Pancreas (tissue), 10 donors: ENCODE measurements around the gene SPECC1L. TPM values are rescaled to one million over a fixed set of nuclear protein-coding genes. Genes with fewer than 3 reads are reported as not detected.
A peak's percentile ranks its signal among the peaks of the same experiment; 100 is the strongest.

Experiments used
- ATAC-seq, 4 donors: fragments of 200-7000 bp; cut with Tn5 transposase; one replicate each; pipeline versions ENCODE4 v1.8.0 to v1.9.1; 2020; ENCODE audit warnings: mild to moderate bottlenecking in 4 of 4, moderate library complexity in 4 of 4
- DNase-seq, 6 donors: peaks; one replicate each; pipeline ENCODE4 v3.0.0-alpha.2; 2020
- FAIRE-seq: peaks from 2 replicates; lab custom pipeline; 2012; peaks lifted over from hg19 to GRCh38; lab: Jason Lieb, UNC
- H3K27ac ChIP-seq, 4 donors: fragments of 200-600 bp; sonication (generic); 1 replicate in 3 of 4; 2 replicates in 1 of 4; pipeline versions ENCODE4 v1.5.0 to v1.8.0; 2020
- H3K27me3 ChIP-seq, 4 donors: fragments of 200-600 bp; one replicate each; pipeline ENCODE4 v1.8.0; 2021
- H3K36me3 ChIP-seq, 3 donors: fragments of 200-600 bp; sonication (generic) in 1 of 3; one replicate each; pipeline versions ENCODE4 v1.5.0 to v1.8.0; 2020 to 2021
- H3K4me1 ChIP-seq, 3 donors: fragments of 200-600 bp; one replicate each; pipeline ENCODE4 v1.8.0; 2021
- H3K4me3 ChIP-seq, 4 donors: fragments of 200-600 bp; sonication (generic) in 2 of 4; one replicate each; pipeline versions ENCODE4 v1.5.0 to v1.8.0; 2020 to 2021
- H3K9me3 ChIP-seq, 4 donors: fragments of 200-600 bp; one replicate each; pipeline ENCODE4 v1.8.0; 2021
- WGBS, 2 donors: extraction: QIAGEN DNeasy Blood & Tissue Kit; methylation state at CpG; one replicate each; pipeline ENCODE4 v1.1.7; 2013; 5-methylcytosine and 5-hydroxymethylcytosine counted together
- intact Hi-C, 3 donors: fragments of 100-400 bp; cut with DNase I; formaldehyde crosslinking; loops; one replicate each; pipeline versions ENCODE4 v1.11.1 to v1.14.2; 2022
- polyA plus RNA-seq, 2 donors: library from polyadenylated mRNA; stranded (reverse); fragments of 200-250 nt; gene quantifications; one replicate each; pipeline ENCODE4 v1.2.3, GENCODE V29; 2013
- total RNA-seq, 6 donors: library from RNA; stranded (reverse); fragmentation: NEBNext Ultra II Directional in 4 of 6; extraction: Animal tissue kit (Norgen Biotek cat#: 25700) in 4 of 6; gene quantifications; one replicate each; pipeline versions ENCODE4 v1.2.1 to v1.2.4, GENCODE V29; 2021 to 2023
- TF ChIP-seq, protein P1 (sequence below), 4 donors: fragments of 200-600 bp; sonication (generic) in 3 of 4; IDR thresholded peaks; one replicate each; pipeline versions ENCODE4 v1.5.0 to v1.8.0; 2021; ENCODE audit warnings: antibody characterized with exemption in 4 of 4
- donor health status: healthy with polysubstance abuse.
- donor health status: DM: no; HTN: no; CAD: no; lungs with moderate emphysema.
- donor health status: DM: no; HTN: no; CAD: no.
- donor health status: control.
- donor health status: control.
- donor health status: Bipolar disorder and iron deficiency.
- donor health status: DM: yes; HTN: yes; CAD: no.
- donor health status: DM: no; HTN: no; CAD: no.
- donor health status: DM: no; HTN: no; CAD: no.
- donor health status: DM: yes; HTN: yes; CAD: no.

SPECC1L gene
- total and polyA plus RNA-seq, 8 donors = 8.6 to 36.3 (median 26.5) TPM

DNA sequence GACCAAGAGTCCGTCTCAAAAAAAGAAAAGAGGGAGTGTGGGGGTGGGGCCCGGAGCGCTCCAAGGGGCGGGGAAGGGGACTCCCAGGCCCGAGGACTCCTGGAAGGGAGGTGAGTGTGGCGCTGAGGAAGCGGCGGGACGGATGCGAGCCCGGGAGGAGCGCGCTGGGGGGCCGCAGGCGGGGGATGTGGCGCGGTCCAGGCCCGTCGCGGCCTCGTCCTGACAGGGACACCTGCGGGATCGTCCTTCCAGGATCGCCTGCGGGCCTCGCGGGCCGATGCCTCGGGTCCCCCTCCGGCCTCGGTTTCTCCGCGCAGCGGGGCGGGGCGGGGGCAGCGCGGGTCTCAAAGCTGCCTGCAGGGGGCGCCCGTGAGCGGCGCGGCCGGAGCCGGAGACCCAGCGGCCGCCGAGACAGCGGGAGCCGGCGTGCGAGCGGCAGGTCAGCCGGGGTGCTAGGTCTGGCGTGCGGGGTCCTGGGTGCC, 152.9 kb downstream of the SPECC1L start:
- peak in 3 of 6 donors; percentile 54 to 92 (median 70) for DNase-seq
- H3K36me3 ChIP-seq = no peaks in the 10 kb centered on the region
- intact Hi-C loops = loop anchor here in 2 of 3 donors (5.0 kb wide), 2 partner anchors 99 to 104 kb away; no protein-coding TSS in a partner anchor
- ATAC-seq = peak; percentile 79 to 86 (median 81)
- WGBS, 2 donors = 0 to 3% methylated on average over 24 to 56 of the region's 56 CpGs
- FAIRE-seq = no peak
- H3K9me3 ChIP-seq = no peaks in the 10 kb centered on the region
- H3K4me3 ChIP-seq = peak overlapping the region; percentile 25 to 68 (median 37)
- no peak overlapping the region for H3K27ac ChIP-seq
- TF ChIP-seq, protein P1, sequence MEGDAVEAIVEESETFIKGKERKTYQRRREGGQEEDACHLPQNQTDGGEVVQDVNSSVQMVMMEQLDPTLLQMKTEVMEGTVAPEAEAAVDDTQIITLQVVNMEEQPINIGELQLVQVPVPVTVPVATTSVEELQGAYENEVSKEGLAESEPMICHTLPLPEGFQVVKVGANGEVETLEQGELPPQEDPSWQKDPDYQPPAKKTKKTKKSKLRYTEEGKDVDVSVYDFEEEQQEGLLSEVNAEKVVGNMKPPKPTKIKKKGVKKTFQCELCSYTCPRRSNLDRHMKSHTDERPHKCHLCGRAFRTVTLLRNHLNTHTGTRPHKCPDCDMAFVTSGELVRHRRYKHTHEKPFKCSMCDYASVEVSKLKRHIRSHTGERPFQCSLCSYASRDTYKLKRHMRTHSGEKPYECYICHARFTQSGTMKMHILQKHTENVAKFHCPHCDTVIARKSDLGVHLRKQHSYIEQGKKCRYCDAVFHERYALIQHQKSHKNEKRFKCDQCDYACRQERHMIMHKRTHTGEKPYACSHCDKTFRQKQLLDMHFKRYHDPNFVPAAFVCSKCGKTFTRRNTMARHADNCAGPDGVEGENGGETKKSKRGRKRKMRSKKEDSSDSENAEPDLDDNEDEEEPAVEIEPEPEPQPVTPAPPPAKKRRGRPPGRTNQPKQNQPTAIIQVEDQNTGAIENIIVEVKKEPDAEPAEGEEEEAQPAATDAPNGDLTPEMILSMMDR (IDR thresholded peaks at IDR 0.05) = peak; percentile 86 to 94 (median 89)
- no peaks in the 10 kb centered on the region for H3K4me1 ChIP-seq
- no peaks in the 10 kb centered on the region for H3K27me3 ChIP-seq

DNA sequence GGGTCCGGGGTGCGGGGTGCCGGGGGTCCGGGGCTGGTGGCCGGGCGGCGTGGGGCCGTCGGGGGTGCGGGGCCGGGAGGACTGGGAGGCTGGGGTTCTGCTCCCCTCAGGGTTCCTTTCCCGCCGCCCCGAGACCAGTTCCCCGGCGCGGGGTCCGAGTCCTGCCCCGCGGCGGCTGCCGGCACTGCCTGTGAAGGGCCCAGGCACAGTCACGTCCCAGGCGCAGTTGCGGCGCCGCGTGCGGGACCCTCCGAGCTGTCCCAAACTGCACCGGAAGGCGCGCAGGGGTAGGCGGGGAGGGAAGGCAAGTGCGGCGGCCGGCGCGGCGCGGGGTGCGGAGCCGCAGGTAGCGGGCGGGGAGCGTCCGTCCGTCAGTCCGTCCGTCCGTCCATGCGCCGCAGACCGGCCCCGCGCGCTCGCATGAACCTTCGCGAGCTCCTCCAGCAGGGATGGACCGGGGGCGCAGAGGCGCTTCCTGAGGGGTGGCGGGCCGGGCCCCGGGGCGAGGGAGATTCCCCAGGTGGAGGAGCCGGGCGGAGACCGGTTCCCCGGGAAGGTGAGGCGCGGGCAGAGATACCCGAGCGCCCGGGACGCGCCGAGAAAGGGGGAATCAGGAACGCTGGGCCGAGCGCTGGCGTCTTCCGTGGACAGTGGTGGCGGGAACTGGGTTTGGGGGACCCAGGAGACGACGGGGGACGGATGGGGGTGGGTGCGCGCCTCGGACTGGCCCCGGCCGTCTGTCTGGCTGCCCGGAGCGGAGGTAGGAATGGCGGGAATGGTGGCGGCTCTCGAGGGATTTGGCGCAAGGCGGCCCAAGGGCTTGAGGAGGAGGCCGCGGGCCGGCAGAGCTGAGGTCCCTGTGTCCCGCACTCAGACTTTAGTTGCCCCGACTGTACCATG, 153.6 kb downstream of the SPECC1L start:
- 9 to 11% methylated on average over 75 to 105 of the region's 105 CpGs for WGBS, 2 donors
- intact Hi-C loops = loop anchor here in 2 of 3 donors (5.0 kb wide), 2 partner anchors 98 to 103 kb away; no protein-coding TSS in a partner anchor
- TF ChIP-seq, protein P1 (IDR thresholded peaks at IDR 0.05) = no peak
- H3K4me1 ChIP-seq = no peaks in the 10 kb centered on the region
- DNase-seq (peak in 2 of 6 donors; percentile 72 to 86), FAIRE-seq (no peak), ATAC-seq (peak; percentile 17 to 52 (median 38))
- H3K27ac ChIP-seq = no peak overlapping the region
- no peaks in the 10 kb centered on the region for H3K27me3 ChIP-seq
- H3K36me3 ChIP-seq = no peaks in the 10 kb centered on the region
- H3K9me3 ChIP-seq = no peaks in the 10 kb centered on the region
- H3K4me3 ChIP-seq = peak overlapping the region; percentile 25 to 68 (median 37)

DNA sequence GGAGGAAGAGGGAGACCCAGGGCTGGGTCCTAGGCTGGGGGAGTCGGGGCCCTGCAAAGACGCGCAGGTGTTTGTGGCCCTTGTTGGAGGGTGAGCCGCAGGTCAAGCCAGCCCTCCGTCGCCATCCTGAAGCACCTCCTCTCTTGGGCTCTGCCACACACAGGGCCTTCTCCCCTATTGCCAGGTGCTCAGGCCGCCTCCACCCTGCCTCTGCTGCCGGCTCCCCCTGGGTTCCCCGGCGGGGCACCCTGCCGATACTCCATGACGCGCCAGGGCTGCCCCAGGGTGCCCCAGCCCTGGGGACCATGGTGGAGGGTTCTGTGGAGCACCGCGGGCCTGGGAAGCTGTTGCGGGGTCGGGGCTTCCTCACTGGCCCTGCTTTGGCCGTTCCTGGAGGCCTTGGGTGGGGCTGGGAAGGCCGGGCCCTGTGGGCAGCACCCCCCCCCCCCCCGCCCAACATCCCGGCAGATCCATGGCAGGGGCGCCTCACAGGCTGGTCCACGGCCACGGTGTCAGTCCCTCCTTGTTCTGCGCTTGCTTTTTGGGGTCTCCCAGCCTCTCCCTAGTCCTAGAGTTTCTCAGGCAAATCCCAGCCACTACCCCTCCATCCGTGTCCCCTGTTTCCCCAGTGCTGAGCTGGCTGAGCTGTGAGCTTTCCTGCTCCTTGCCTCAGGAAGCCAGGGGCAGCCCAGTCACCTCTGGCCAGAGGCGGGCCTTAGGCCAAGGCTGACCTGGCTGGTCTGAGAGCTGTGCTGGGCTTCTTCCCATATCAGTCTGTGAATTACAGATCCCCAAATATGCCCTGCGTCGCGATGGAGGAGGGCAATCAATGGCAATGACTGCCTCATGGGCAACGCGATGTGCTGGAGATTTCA, 154.5 kb downstream of the SPECC1L start:
- ATAC-seq = no peak
- peak in 2 of 6 donors; percentile 56 to 77 for DNase-seq
- peak overlapping the region in 1 of 4 donors; percentile 68 for H3K4me3 ChIP-seq
- WGBS, 2 donors = 81 to 87% methylated on average over 29 to 32 of the region's 32 CpGs
- no peaks in the 10 kb centered on the region for H3K27me3 ChIP-seq
- no peak overlapping the region for H3K27ac ChIP-seq
- intact Hi-C loops = loop anchor here in 2 of 3 donors (5.0 kb wide), 3 partner anchors 92 to 102 kb away; no protein-coding TSS in a partner anchor
- TF ChIP-seq, protein P1 (IDR thresholded peaks at IDR 0.05) = no peak
- no peaks in the 10 kb centered on the region for H3K4me1 ChIP-seq
- no peaks in the 10 kb centered on the region for H3K36me3 ChIP-seq
- no peaks in the 10 kb centered on the region for H3K9me3 ChIP-seq
- FAIRE-seq = no peak

DNA sequence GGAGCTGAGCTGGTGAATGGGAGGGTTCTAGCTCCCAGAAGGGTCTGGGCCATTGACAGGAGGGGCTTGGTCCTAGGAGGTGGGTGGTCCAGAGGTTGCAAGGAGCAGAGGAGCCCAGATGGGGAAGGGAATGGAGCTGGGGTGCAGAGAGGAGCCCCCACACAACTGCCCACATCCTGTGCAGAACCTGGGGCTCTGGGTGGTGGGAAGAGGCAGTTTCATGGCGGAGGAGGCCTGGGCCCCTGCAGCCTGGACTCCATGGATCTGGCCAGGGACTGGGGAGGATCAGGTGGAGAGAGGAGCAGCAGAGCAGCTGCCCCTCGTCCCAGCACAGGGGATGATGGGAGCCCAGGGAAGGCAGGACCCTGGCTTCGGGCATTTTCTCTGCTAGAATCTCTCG, 155.8 kb downstream of the SPECC1L start:
- Histone ChIP-seq H3K36me3 (no peaks in the 10 kb centered on the region), H3K27me3 (no peaks in the 10 kb centered on the region), H3K4me1 (no peaks in the 10 kb centered on the region), H3K9me3 (no peaks in the 10 kb centered on the region), H3K4me3 (no peak overlapping the region), H3K27ac (no peak overlapping the region)
- DNase-seq (peak in 1 of 6 donors; percentile 43), ATAC-seq (no peak), FAIRE-seq (no peak)
- WGBS, 2 donors = 88 to 93% methylated on average over 3 to 4 of the region's 4 CpGs
- intact Hi-C loops = loop anchor here in 1 of 3 donors (5.0 kb wide), 1 partner anchor 91 kb away; no protein-coding TSS in a partner anchor
- TF ChIP-seq, protein P1 (IDR thresholded peaks at IDR 0.05) = no peak
